GM21529 (cell line): ENCODE data around the gene USP19.
A peak's percentile ranks its signal among the peaks of the same experiment; 100 is the strongest.

Experiments used
- ATAC-seq: cut with Tn5 transposase; IDR thresholded peaks from one replicate; pipeline ENCODE4 v1.9.1; 2021; ENCODE audit not compliant: unreplicated experiment

The USP19 gene, protein sequence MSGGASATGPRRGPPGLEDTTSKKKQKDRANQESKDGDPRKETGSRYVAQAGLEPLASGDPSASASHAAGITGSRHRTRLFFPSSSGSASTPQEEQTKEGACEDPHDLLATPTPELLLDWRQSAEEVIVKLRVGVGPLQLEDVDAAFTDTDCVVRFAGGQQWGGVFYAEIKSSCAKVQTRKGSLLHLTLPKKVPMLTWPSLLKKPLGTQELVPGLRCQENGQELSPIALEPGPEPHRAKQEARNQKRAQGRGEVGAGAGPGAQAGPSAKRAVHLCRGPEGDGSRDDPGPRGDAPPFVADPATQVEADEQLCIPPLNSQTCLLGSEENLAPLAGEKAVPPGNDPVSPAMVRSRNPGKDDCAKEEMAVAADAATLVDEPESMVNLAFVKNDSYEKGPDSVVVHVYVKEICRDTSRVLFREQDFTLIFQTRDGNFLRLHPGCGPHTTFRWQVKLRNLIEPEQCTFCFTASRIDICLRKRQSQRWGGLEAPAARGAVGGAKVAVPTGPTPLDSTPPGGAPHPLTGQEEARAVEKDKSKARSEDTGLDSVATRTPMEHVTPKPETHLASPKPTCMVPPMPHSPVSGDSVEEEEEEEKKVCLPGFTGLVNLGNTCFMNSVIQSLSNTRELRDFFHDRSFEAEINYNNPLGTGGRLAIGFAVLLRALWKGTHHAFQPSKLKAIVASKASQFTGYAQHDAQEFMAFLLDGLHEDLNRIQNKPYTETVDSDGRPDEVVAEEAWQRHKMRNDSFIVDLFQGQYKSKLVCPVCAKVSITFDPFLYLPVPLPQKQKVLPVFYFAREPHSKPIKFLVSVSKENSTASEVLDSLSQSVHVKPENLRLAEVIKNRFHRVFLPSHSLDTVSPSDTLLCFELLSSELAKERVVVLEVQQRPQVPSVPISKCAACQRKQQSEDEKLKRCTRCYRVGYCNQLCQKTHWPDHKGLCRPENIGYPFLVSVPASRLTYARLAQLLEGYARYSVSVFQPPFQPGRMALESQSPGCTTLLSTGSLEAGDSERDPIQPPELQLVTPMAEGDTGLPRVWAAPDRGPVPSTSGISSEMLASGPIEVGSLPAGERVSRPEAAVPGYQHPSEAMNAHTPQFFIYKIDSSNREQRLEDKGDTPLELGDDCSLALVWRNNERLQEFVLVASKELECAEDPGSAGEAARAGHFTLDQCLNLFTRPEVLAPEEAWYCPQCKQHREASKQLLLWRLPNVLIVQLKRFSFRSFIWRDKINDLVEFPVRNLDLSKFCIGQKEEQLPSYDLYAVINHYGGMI (N-terminal part only)

DNA sequence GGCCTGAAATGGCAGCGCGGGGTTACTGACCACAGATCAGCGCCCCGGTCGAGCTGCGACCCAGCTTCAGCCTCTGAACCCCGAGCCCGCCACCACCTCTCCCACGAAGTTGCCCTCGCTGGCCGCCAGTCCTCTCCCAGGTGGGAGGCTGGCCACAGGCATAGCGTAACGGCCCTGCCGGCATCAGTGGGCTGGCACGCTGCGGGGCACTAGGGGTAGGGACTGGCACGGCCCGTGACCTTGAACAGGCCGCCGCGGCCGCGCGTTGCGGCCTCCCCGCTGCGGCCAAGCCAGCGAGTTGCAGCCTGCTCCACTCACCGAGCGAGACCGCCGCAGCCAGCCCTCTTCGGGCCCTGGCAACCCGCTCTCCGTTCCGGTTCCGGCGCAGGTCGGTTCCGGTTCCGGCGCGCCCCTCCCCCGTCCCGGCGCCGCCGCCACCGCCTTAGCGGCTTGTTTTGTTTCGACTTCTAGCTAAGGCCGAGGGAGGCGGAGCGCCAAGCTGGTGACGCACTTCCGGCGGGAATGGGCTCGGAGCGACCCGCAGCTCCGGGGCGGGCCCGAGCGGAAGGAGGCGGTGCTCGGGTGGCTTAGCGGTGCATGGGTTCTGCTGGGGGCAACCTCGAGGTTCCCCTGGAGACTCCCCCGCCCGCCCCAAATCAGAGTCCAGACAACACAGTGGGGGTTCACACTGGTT is at the start of gene USP19:
Gene USP19, minus strand, starts transcription at position 386 of the 694 bp plus-strand sequence. CDS start 1,678 bp downstream, outside the sequence.
- peak; percentile 93 for ATAC-seq

DNA sequence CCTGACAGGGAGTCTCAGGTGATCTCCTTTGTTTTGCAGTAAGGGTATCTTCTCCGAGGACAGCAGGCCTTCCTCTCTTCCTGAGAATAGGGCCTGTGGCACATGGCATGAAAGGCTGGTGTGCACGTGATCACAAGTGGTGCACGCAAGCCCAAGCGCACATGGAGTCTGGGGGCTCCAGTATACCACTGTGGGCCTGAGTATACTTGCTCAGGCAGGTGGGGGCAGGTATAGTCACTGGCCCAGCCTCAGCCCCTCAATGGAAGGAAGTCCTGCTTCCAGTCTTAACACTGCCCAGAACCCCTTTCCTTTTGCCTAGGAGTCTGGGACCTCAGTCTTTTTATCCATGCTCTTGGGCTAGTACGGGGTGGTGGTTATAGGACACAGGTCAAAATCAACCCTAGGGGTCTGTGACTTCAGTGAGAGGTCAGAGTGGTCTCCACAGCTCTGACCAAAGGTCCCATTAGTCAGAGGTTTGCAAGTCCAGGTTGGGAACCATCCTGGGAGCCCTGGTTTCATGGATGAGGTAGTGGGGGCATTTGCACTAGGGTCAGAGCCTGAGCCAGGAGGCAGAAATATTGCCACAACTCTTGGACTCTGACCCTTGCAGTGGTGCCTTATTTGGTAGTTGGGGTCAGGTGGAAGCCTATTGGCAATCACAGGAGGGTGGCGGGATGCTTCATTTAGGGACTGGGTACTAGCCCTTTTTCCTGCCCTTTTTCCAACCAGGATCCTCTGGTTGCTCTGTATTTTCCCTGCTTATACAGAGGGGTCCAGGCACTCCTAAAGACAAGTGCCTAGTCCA is 46.3 kb upstream of the USP19 start:
- ATAC-seq = no peak

DNA sequence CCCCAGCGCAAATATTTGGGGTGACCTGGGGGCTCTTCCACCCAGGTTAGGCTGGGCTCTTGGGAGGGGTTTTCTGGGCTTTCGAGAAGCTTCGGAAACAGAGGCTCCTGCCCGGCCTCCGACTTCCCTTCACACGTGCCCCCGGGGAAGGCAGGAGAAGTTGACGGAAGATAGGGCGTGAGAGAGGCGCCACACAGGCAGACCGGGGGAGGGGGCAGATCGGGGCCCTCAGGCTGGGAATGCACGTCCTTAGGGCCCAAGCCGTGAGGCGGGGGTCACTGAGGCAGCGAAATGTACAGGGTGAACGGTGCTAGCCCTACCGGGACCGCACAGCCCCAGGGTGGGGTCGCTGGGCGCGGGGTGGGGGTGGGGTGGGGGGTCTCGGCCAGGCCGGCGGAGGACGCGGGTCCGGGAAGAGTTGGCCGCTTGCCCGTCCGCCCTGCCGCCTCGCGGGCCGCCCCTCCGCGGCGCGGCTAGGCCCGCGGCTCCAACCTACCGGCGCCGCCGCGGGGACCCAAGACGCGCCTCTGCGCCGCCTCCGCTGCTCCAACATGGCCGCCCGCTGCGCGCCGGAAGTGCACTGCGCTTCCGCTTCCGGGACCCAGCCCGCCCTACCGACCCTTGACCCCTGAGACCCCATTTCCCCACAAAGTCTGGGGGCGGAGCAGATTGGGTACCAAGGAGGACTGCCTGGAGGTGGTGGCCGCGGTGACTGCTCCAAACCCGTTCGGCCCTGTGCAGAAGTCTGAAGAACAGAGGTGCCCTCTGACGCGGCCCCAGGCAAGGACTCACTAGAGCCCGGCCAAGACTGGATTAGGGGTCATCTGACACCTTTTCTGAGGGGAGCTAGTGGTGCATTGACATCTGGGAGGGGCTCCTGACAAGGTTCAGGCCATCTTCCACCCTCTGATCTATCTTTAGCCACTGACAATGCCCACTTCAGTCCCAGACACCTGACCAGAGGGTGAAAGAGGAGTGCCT is 45.4 kb upstream of the USP19 start, which contains the start of gene CCDC71:
Gene CCDC71, minus strand, starts transcription at position 561 of the 981 bp plus-strand sequence. CDS start 2,123 bp downstream, outside the sequence.
- ATAC-seq = peak; percentile 75

DNA sequence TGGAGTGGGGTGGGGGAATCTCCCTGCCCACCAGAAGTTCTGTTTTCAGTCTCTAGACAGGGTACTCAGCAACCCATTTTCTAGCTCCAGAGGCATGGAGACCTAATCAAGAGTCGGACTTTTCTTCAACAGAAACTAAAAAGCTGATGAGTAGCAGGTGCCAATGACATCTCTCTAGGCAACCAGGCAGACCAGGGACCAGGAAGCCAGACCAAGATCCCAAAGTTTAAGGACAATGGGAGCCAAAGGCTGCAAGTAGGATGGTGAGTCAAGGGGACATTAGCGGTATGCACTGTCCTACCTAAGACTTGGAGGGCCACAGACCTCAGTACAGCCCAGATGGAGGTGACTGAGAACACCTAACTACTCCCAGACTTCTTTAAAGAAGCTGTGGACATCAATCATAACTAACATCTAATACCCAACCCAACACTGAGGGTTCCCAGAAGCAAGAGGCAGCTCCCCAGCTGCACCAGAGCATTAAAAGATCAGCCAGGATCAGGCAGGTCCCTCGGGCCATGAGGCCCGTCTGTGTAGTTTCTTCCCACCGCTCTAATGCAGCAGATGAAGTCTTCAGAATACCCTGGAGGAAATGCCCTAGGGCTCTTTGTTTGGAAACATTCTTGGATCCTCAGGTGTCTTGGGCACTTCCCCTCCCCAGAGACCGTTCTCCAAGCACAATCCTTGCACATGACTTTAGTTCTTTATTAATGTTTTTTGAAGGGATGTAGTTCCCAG is 44.5 kb upstream of the USP19 start:
- no peak for ATAC-seq

DNA sequence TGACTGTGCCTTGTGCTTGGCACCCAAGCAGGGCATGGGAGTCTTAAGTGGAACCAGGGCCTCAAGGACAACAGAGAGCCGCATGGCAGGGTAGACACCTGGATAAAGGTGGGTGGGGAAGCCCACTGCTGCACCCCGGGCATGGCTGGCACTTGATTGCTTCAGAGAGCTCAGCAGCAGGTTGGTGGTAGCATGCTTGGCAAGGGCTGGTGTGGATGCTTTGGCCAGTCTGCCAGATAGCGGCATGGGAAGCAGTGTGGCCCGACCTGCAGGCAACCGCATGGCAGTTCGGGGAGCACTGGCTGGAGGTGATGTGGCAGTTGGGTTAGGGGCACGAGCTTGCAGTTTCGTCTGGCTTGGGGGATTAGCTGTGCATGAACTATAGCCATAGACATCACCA is 43.0 kb upstream of the USP19 start:
- no peak for ATAC-seq

DNA sequence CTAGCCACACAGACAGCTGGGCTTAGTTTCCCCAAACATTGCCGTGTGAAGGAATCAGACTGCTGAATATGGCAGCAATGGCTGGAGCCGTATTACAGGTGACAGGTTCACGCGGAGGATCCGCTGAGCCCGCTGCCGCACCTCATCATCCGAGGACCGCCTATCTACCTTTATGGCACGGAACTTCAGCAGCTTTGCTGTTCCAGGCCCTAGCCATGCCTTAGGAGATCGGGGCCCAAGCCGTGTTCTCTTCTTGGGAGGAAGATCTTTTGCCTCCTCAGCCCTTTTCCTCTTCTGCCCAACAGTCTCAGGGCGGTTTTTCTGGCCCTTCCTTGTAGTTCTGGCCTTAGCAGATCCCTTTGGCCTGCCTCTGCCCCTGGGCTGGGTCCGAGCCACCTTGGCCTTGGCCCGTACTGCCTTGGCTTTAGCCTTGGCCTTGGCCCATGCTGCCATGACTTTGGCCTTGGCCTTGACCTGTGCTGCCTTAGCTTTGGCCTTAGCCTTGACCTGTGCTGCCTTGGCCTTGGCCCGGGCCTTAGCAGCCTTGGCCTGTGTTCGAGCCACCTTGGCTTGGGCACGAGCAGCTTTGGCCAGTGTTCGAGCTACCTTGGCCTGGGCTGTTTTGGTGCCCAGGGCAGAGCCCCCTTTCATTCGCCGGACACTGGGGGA is 42.3 kb upstream of the USP19 start:
- ATAC-seq = no peak

DNA sequence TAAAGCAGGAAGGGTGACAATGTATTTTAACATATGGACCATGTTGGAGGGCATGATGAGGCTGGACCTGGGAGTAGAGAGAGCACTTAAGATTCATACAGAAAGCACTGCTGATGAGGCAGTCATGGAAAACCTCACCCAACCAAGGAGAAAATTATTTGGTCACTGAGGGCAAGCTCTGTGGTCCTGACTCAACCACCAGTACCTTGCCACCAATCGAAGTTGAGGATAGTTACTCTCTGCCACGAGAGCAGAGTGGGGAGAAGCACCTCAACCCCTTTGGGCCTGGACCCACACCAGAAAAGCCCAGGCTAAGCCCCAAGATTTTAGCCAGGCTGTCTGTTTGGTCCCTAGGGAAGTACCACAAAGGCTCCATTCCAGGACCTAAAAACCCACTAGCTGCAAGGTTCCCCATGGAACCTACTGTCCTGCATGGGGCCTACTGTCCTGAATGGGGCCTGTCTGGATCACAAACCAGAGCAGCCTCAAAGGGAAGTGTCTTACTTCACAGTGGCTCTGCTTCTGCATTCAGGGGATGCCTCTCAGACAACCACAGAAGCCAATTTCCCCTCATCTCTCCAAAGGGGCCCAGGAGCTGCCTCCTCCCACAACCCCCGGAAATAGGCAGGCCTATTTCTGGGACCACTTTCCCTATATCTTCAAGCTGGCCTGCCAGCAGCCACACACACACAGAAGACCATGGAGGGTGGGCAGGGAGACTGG is 41.3 kb upstream of the USP19 start:
- ATAC-seq = no peak

DNA sequence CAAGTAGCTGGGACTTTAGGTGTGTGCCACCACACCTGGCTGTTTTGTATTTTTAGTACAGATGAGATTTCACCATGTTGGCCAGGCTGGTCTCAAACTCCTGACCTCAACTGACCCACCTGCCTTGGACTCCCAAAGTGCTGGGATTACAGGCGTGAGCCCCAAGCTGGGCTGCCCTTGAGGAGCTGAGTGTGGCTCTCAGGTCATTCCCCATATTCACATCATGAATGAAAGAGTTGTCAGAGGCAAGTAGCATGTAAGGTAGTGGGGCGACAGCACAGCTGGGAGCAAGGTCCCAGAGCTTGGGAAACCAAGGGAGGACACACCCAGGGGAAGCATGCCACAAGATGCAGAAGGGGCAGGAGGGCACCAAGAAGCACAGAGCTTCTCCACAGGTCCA is 40.6 kb upstream of the USP19 start:
- no peak for ATAC-seq

DNA sequence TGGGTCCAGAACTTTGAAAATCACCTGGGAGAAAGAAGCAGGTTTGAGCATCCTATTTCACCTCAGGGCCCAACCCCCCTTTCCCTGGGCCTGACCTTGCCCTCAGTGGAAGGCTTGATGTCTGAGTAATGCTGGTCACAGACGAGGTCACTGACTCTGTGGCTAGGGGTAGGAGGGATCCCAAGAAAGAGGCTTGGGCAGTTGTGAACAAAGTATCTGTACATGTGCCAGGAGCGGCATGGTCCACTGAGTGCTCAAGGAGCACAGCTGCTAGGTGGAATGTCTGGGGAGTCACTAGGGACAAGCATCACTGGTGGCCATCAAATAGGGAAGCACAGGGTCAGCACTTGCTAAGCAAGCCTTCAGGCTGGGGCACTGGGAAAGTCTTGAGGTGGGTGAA is 38.2 kb upstream of the USP19 start:
- no peak for ATAC-seq

DNA sequence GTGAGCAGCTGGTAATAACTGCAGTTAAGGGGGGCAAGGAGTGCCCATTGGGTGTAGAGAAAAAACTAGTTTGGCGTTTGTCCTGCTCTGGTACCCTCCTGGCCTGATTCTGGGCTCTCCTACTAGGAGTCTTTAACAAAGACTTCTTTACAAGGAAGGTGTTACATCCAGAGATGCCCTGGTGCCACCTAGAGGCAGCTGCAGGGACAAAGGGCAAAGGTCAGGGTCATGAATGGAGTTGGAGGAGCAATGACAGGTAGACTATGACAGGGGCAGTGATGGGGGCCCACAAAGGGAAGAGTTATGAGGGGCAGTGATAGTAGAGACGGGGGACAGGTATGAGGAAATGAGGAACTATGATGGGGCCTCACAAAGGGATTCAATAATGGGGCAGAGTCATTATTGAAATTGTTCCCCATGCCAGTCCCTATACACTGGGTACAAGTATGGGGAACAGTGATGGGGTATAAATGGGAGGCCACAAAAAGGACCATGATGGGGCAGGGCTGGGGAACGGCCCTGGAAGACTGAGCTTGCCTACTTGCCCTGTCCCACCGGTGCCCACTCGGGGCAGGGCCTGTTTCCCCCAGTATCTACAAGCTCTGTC is 37.6 kb upstream of the USP19 start:
- ATAC-seq = no peak

DNA sequence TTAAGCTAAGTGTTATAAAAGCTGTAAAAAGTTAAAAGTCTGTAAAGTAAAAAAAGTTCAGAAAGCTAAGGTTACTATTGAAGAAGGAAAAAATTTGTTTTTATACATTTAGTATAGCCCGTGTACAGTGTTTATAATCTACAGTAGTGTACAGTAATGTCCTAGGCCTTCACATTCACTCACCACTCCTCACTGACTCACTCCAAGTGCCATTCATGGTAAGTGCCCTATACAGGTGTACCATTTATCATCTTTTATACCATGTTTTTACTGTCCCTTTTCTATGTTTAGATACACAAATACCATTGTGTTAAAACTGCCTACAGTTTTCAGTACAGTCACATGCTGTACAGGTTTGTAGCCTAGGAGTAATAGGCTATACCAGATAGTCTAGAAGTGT is 36.7 kb upstream of the USP19 start:
- ATAC-seq = no peak

DNA sequence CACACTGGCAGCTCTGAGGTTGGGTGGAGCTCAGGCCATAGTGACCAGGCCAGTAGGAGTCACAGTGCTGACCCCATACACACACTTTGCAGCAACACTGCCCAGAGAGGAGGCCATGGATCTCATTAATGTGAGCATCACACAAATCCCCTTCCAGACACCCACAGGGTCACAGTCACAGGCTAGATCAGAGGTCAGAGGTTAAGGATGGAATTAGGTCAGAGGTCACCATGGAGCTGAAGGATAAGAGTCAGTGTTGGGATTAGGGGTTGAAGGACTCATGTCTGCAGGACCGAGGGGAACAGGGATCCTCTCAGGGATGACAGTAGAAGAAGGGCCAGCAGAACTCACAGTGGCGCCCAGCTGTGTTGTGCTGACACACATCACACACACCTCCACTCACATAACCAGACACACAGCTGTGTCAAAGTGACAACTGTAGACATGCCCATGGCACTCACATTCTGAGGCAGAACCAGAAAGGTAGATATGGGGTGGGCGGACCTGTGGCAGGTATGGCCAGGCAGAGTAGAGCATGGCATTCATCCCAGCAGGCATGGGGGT is 32.8 kb upstream of the USP19 start:
- no peak for ATAC-seq

DNA sequence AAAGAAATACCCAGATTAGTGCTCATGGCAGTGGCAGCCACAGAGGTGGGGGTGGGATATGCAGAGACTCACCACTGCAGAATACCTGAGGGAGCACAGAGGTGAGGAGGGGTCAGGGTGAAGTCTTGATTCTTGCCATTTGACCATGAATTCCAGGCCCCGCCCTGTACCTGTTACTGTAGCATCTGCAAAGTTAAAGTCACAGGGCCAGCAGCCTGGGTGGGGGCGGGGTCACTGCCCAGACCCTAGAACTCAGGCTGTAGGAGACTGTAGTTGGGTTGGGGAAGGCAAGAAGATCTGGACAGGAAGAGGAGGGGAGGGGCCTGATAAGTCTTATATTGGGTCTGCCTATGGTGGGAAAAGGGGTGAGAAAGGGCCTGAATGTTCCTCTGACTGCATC is 31.0 kb upstream of the USP19 start:
- ATAC-seq = no peak

DNA sequence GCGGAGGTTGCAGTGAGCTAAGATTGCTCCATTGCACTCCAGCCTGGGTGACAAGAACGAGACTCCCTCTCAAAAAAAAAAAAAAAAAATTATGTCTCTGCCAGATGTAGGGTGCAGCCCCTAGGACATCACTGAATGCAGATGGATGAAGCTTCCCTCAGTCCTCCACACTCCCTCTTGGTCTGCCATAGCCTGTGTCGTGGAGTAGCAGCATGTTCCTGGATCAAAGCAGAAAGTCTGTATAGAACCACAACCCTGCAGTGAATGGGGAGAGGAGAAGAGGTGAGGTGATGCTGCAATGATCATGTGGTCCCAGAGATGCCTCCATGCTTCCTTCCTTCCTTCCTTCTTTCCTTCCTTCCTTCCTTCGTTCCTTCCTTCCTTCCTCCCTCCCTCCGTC is 27.5 kb upstream of the USP19 start:
- ATAC-seq = no peak

DNA sequence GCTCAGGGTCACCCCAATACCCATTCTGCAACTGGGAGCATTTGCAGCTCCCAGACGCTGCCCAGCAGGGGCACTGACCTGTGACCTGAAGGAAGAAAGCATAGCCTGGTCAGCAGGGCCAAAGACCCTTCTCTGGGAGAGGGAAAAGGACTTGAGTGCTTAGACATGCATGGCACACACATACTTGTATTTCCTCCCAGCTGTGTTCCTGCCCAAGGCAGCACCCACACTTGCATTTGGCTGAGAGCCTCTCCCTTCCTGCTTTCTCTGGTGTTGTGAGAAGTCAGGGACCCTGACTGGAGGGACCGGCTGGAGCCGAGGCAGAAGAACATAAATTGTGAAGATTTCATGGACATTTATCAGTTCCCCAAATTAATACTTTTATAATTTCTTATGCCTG is 19.5 kb upstream of the USP19 start:
- no peak for ATAC-seq

DNA sequence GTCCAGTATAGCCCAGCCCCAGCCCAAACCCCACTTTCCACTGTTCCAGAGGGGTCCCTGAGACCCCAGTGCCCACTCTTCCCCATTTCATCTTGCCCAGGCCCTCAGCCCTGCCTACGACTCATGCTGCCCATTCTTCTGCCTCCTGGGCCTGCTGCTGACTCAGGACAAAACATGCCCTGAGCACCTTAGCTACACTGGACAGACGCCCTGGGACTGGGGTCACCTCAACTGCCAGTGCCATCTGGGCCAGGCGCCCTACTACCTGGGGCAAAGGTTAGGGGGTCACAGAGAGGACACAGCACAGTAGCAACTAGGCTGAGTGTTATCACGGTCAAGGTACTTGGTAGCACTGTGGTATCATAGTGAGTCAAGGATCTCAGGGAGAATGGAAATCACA is 14.9 kb upstream of the USP19 start:
- ATAC-seq = no peak
